Esophagus muscularis mucosa (tissue), 4 donors: ENCODE data around the gene NUP85.

Experiments
- CTCF ChIP-seq, 3 experiments: fragments of 200-600 bp in 2 of 3; fragments of 450-650 bp in 1 of 3; sonication (generic) in 2 of 3; IDR thresholded peaks; one replicate each; pipeline ENCODE4 v1.5.1; 2017 to 2019; ENCODE audit warnings: antibody characterized with exemption in 3 of 3, mild to moderate bottlenecking in 2 of 3, moderate library complexity in 1 of 3
- EP300 ChIP-seq: sonication (generic); formaldehyde crosslinking; IDR thresholded peaks from one replicate; pipeline ENCODE4 v1.6.1; 2017; ENCODE audit warnings: antibody characterized with exemption
- POLR2A ChIP-seq: fragments of 450-650 bp; IDR thresholded peaks from one replicate; pipeline ENCODE4 v1.6.1; 2017; ENCODE audit warnings: antibody characterized with exemption, moderate library complexity, mild to moderate bottlenecking, low read depth
- POLR2AphosphoS5 ChIP-seq, 2 donors: sonication (generic); formaldehyde crosslinking; IDR thresholded peaks; one replicate each; pipeline ENCODE4 v1.6.1; 2017; ENCODE audit warnings: antibody characterized with exemption in 2 of 2

- TF ChIP-seq POLR2AphosphoS5 (IDR thresholded peaks at IDR 0.05) (no peak), CTCF (IDR thresholded peaks at IDR 0.05) (no peak), POLR2A (no peak), EP300 (no peak)
Observed at GRCh38 chr17:75160211-75160610, 45.3 kb upstream of the NUP85 start.
